ENCODE results near the gene IL20RA. TPM values are rescaled to one million over a fixed set of nuclear protein-coding genes. Genes with fewer than 3 reads are reported as not detected.

IL20RA gene
- total and polyA plus RNA-seq, 2 experiments from 2014 or later = 2.6 to 3.5 TPM

DNA sequence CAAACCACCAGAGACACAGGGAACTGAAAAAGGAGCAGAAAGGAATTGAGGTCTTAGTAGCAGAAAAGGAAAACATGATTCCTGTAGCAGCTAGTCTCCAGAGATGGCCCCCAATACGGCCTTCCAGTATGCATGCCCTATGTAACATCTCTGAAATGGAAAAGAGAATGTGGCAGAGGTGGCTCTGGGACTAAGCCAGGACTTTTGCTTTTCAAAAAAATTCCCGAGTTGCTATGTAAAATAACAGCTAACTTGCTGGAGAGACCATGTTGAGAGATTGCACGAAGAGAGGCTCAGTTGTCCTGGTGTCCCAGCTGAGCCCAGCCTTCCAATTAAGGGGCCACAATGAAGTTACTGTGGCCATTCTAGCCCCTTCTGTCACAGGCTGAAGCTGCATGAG lies 27.7 kb downstream of the IL20RA start:
- Histone ChIP-seq H3K4me2 (no peak overlapping the region), H2AFZ (no peak overlapping the region), H3K27me3 (ENCODE audit: insufficient read depth) (no peaks in the 10 kb centered on the region), H3K36me3 (ENCODE audit: insufficient read depth) (no peaks in the 10 kb centered on the region), H3K9me2 (ENCODE audit: insufficient read depth) (0 out of 2 replicates have a peak, but pooled peaks cover 2% of the 10 kb centered on the region), H4K20me1 (replicated peaks; ENCODE audit: insufficient read depth) (no peaks in the 10 kb centered on the region), H3K27ac (ENCODE audit: low read depth) (no peak overlapping the region), H3K79me2 (replicated peaks; ENCODE audit: insufficient read depth) (no peaks in the 10 kb centered on the region), H3K4me3 (no peak overlapping the region), H3F3A (replicated peaks; ENCODE audit: low read depth) (no peaks in the 10 kb centered on the region), H3K4me1 (ENCODE audit: insufficient read depth) (no peaks in the 10 kb centered on the region)
- no peaks in the 10 kb centered on the region; the same call in 2 of the 3 replicates for H3K9me3 Mint-ChIP-seq
- peaks cover 8% of the 10 kb centered on the region; the same call in 2 of the 3 replicates for H3K36me3 Mint-ChIP-seq (ENCODE audit: low read depth)
- TF ChIP-seq EZH2 (IDR thresholded peaks at IDR 0.05; ENCODE audit: low read depth, unreplicated experiment) (no peak), STAT1 (IDR thresholded peaks at IDR 0.05; ENCODE audit: unreplicated experiment) (no peak), ZNF331 (CRISPR knock-in tag; IDR thresholded peaks at IDR 0.05; ENCODE audit: low read depth) (no peak), ZNF114 (CRISPR knock-in tag; IDR thresholded peaks at IDR 0.05) (no peak), CREB1 (CRISPR knock-in tag; IDR thresholded peaks at IDR 0.05; ENCODE audit: low read depth) (no peak), NANOG (IDR thresholded peaks at IDR 0.05; ENCODE audit: borderline replicate concordance) (no peak), POLR2AphosphoS5 (IDR thresholded peaks at IDR 0.05; ENCODE audit: low read depth) (no peak), EZH2phosphoT487 (IDR thresholded peaks at IDR 0.05; ENCODE audit: unreplicated experiment) (no peak), JUNB (IDR thresholded peaks at IDR 0.05; ENCODE audit: unreplicated experiment) (no peak)
- TF ChIP-seq, protein P1, sequence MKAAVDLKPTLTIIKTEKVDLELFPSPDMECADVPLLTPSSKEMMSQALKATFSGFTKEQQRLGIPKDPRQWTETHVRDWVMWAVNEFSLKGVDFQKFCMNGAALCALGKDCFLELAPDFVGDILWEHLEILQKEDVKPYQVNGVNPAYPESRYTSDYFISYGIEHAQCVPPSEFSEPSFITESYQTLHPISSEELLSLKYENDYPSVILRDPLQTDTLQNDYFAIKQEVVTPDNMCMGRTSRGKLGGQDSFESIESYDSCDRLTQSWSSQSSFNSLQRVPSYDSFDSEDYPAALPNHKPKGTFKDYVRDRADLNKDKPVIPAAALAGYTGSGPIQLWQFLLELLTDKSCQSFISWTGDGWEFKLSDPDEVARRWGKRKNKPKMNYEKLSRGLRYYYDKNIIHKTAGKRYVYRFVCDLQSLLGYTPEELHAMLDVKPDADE (IDR thresholded peaks at IDR 0.05) = no peak
- TF ChIP-seq, protein P2, sequence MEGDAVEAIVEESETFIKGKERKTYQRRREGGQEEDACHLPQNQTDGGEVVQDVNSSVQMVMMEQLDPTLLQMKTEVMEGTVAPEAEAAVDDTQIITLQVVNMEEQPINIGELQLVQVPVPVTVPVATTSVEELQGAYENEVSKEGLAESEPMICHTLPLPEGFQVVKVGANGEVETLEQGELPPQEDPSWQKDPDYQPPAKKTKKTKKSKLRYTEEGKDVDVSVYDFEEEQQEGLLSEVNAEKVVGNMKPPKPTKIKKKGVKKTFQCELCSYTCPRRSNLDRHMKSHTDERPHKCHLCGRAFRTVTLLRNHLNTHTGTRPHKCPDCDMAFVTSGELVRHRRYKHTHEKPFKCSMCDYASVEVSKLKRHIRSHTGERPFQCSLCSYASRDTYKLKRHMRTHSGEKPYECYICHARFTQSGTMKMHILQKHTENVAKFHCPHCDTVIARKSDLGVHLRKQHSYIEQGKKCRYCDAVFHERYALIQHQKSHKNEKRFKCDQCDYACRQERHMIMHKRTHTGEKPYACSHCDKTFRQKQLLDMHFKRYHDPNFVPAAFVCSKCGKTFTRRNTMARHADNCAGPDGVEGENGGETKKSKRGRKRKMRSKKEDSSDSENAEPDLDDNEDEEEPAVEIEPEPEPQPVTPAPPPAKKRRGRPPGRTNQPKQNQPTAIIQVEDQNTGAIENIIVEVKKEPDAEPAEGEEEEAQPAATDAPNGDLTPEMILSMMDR (conservative IDR thresholded peaks at IDR 0.05; ENCODE audit: low read depth in 2 of 2) = no peak
- TF ChIP-seq, protein P3, sequence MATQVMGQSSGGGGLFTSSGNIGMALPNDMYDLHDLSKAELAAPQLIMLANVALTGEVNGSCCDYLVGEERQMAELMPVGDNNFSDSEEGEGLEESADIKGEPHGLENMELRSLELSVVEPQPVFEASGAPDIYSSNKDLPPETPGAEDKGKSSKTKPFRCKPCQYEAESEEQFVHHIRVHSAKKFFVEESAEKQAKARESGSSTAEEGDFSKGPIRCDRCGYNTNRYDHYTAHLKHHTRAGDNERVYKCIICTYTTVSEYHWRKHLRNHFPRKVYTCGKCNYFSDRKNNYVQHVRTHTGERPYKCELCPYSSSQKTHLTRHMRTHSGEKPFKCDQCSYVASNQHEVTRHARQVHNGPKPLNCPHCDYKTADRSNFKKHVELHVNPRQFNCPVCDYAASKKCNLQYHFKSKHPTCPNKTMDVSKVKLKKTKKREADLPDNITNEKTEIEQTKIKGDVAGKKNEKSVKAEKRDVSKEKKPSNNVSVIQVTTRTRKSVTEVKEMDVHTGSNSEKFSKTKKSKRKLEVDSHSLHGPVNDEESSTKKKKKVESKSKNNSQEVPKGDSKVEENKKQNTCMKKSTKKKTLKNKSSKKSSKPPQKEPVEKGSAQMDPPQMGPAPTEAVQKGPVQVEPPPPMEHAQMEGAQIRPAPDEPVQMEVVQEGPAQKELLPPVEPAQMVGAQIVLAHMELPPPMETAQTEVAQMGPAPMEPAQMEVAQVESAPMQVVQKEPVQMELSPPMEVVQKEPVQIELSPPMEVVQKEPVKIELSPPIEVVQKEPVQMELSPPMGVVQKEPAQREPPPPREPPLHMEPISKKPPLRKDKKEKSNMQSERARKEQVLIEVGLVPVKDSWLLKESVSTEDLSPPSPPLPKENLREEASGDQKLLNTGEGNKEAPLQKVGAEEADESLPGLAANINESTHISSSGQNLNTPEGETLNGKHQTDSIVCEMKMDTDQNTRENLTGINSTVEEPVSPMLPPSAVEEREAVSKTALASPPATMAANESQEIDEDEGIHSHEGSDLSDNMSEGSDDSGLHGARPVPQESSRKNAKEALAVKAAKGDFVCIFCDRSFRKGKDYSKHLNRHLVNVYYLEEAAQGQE (IDR thresholded peaks at IDR 0.05; ENCODE audit: unreplicated experiment) = no peak
- TF ChIP-seq, protein P4, sequence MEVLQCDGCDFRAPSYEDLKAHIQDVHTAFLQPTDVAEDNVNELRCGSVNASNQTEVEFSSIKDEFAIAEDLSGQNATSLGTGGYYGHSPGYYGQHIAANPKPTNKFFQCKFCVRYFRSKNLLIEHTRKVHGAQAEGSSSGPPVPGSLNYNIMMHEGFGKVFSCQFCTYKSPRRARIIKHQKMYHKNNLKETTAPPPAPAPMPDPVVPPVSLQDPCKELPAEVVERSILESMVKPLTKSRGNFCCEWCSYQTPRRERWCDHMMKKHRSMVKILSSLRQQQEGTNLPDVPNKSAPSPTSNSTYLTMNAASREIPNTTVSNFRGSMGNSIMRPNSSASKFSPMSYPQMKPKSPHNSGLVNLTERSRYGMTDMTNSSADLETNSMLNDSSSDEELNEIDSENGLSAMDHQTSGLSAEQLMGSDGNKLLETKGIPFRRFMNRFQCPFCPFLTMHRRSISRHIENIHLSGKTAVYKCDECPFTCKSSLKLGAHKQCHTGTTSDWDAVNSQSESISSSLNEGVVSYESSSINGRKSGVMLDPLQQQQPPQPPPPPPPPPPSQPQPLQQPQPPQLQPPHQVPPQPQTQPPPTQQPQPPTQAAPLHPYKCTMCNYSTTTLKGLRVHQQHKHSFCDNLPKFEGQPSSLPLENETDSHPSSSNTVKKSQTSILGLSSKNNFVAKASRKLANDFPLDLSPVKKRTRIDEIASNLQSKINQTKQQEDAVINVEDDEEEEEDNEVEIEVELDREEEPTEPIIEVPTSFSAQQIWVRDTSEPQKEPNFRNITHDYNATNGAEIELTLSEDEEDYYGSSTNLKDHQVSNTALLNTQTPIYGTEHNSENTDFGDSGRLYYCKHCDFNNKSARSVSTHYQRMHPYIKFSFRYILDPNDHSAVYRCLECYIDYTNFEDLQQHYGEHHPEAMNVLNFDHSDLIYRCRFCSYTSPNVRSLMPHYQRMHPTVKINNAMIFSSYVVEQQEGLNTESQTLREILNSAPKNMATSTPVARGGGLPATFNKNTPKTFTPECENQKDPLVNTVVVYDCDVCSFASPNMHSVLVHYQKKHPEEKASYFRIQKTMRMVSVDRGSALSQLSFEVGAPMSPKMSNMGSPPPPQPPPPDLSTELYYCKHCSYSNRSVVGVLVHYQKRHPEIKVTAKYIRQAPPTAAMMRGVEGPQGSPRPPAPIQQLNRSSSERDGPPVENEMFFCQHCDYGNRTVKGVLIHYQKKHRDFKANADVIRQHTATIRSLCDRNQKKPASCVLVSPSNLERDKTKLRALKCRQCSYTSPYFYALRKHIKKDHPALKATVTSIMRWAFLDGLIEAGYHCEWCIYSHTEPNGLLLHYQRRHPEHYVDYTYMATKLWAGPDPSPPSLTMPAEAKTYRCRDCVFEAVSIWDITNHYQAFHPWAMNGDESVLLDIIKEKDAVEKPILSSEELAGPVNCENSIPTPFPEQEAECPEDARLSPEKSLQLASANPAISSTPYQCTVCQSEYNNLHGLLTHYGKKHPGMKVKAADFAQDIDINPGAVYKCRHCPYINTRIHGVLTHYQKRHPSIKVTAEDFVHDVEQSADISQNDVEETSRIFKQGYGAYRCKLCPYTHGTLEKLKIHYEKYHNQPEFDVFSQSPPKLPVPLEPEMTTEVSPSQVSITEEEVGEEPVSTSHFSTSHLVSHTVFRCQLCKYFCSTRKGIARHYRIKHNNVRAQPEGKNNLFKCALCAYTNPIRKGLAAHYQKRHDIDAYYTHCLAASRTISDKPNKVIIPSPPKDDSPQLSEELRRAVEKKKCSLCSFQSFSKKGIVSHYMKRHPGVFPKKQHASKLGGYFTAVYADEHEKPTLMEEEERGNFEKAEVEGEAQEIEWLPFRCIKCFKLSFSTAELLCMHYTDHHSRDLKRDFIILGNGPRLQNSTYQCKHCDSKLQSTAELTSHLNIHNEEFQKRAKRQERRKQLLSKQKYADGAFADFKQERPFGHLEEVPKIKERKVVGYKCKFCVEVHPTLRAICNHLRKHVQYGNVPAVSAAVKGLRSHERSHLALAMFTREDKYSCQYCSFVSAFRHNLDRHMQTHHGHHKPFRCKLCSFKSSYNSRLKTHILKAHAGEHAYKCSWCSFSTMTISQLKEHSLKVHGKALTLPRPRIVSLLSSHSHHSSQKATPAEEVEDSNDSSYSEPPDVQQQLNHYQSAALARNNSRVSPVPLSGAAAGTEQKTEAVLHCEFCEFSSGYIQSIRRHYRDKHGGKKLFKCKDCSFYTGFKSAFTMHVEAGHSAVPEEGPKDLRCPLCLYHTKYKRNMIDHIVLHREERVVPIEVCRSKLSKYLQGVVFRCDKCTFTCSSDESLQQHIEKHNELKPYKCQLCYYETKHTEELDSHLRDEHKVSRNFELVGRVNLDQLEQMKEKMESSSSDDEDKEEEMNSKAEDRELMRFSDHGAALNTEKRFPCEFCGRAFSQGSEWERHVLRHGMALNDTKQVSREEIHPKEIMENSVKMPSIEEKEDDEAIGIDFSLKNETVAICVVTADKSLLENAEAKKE (CRISPR knock-in tag; IDR thresholded peaks at IDR 0.05) = no peak
- H3K4me3 Mint-ChIP-seq = no peak overlapping the region
- H3K27me3 Mint-ChIP-seq (ENCODE audit: insufficient read depth, low read depth, poor library complexity) = no peaks in the 10 kb centered on the region
- no peak for DNase-seq (ENCODE audit: low spot score)
- H3K27ac Mint-ChIP-seq = no peak overlapping the region
- no peak for ATAC-seq
- H3K4me1 Mint-ChIP-seq = peaks cover 3% of the 10 kb centered on the region; the same call in 2 of the 3 replicates
